Prostate gland (tissue), 2 donors: ENCODE results near the gene MN1.

Experiments
- CTCF ChIP-seq, 4 experiments: fragments of 200-600 bp in 2 of 4; fragments of 450-650 bp in 2 of 4; sonication (generic) in 2 of 4; IDR thresholded peaks; 1 replicate in 3 of 4; 2 replicates in 1 of 4; pipeline ENCODE4 v1.5.1; 2016 to 2019; ENCODE audit warnings: antibody characterized with exemption in 4 of 4, mild to moderate bottlenecking in 2 of 4, moderate library complexity in 2 of 4
- POLR2AphosphoS5 ChIP-seq: sonication (generic); formaldehyde crosslinking; IDR thresholded peaks from one replicate; pipeline ENCODE4 v1.6.1; 2017; ENCODE audit warnings: antibody characterized with exemption

- no peak for TF ChIP-seq CTCF (IDR thresholded peaks at IDR 0.05)
- no peak for TF ChIP-seq POLR2AphosphoS5
These were observed 18.0 kb downstream of the MN1 start for GRCh38 chr22:27783436-27784119.
